Neuronal stem cell (in vitro differentiated cells): ENCODE measurements around the gene TUSC2.

Experiments
- DNase-seq: peaks from one replicate; pipeline ENCODE4 v3.0.0-alpha.2; 2013; ENCODE audit warnings: low spot score
- H2AFZ ChIP-seq: one replicate; pipeline ENCODE4 v1.6.1; 2013; ENCODE audit warnings: mild to moderate bottlenecking, low read length, inconsistent platforms
- H2AK5ac ChIP-seq: 2 replicates; pipeline ENCODE4 v1.6.1; 2013; ENCODE audit warnings: low read depth, mild to moderate bottlenecking, inconsistent platforms, low read length, moderate library complexity, mixed read lengths
- H2BK120ac ChIP-seq: 2 replicates; pipeline ENCODE4 v1.6.1; 2013; ENCODE audit warnings: low read depth, mild to moderate bottlenecking, inconsistent platforms, low read length, moderate library complexity, mixed read lengths
- H2BK12ac ChIP-seq: one replicate; pipeline ENCODE4 v1.6.1; 2013; ENCODE audit warnings: low read length, inconsistent platforms
- H2BK15ac ChIP-seq: 2 replicates; pipeline ENCODE4 v1.6.1; 2013; ENCODE audit warnings: mild to moderate bottlenecking, low read length, inconsistent platforms, mixed read lengths
- H2BK5ac ChIP-seq: one replicate; pipeline ENCODE4 v1.6.1; 2013; ENCODE audit warnings: inconsistent platforms, mild to moderate bottlenecking, low read length, moderate library complexity
- H3K14ac ChIP-seq: one replicate; pipeline ENCODE4 v1.6.1; 2013; ENCODE audit warnings: low read length, inconsistent platforms
- H3K18ac ChIP-seq: 2 replicates; pipeline ENCODE4 v1.6.1; 2013; ENCODE audit warnings: low read length, inconsistent platforms
- H3K23ac ChIP-seq: 2 replicates; pipeline ENCODE4 v1.6.1; 2013; ENCODE audit warnings: low read depth, mild to moderate bottlenecking, mixed read lengths, low read length, inconsistent platforms; ENCODE audit not compliant: poor library complexity
- H3K27ac ChIP-seq: replicated peaks from 3 replicates; pipeline ENCODE4 v1.5.1; 2013; ENCODE audit warnings: low read length, inconsistent platforms
- H3K27me3 ChIP-seq, 3 experiments: 2 replicates each; pipeline ENCODE4 v1.6.1; 2013; ENCODE audit warnings: low read length in 3 of 3, mild to moderate bottlenecking in 2 of 3, inconsistent platforms in 1 of 3, low read depth in 1 of 3, mixed read lengths in 1 of 3, moderate library complexity in 1 of 3; ENCODE audit not compliant: control insufficient read depth in 3 of 3, insufficient read depth in 3 of 3
- H3K36me3 ChIP-seq, 2 donors: replicated peaks in 1 of 2; 2 replicates each; pipeline ENCODE4 v1.6.1; 2013; ENCODE audit warnings: low read length in 2 of 2; ENCODE audit not compliant: control insufficient read depth in 2 of 2, insufficient read depth in 2 of 2
- H3K4ac ChIP-seq: 2 replicates; pipeline ENCODE4 v1.6.1; 2013; ENCODE audit warnings: inconsistent platforms, mild to moderate bottlenecking, low read length, moderate library complexity
- H3K4me1 ChIP-seq, 2 donors: 1 replicate in 1 of 2; 2 replicates in 1 of 2; pipeline ENCODE4 v1.6.1; 2013; ENCODE audit warnings: low read length in 2 of 2, low read depth in 1 of 2; ENCODE audit not compliant: control insufficient read depth in 2 of 2, insufficient read depth in 1 of 2
- H3K4me2 ChIP-seq: one replicate; pipeline ENCODE4 v1.6.1; 2013; ENCODE audit warnings: mild to moderate bottlenecking, low read length, inconsistent platforms; ENCODE audit not compliant: insufficient read depth, poor library complexity, severe bottlenecking
- H3K4me3 ChIP-seq, 2 donors: 2 replicates each; pipeline ENCODE4 v1.5.1; 2013; ENCODE audit warnings: low read length in 2 of 2, mild to moderate bottlenecking in 2 of 2, inconsistent platforms in 1 of 2, moderate library complexity in 1 of 2
- H3K79me1 ChIP-seq: one replicate; pipeline ENCODE4 v1.6.1; 2013; ENCODE audit warnings: low read depth, mild to moderate bottlenecking, inconsistent platforms, low read length, moderate library complexity
- H3K9ac ChIP-seq: one replicate; pipeline ENCODE4 v1.6.1; 2013; ENCODE audit warnings: mild to moderate bottlenecking, low read depth, low read length, inconsistent platforms; ENCODE audit not compliant: poor library complexity
- H3K9me3 ChIP-seq, 2 donors: replicated peaks in 1 of 2; 2 replicates each; pipeline versions ENCODE3 to v1.6.1; 2013; ENCODE audit warnings: low read length in 2 of 2, mild to moderate bottlenecking in 2 of 2, inconsistent platforms in 1 of 2, low read depth in 1 of 2, mixed read lengths in 1 of 2, moderate library complexity in 1 of 2; ENCODE audit not compliant: control insufficient read depth in 2 of 2, insufficient read depth in 1 of 2
- H4K8ac ChIP-seq: one replicate; pipeline ENCODE4 v1.6.1; 2013; ENCODE audit warnings: low read depth, mild to moderate bottlenecking, inconsistent platforms, low read length, moderate library complexity
- H4K91ac ChIP-seq: one replicate; pipeline ENCODE4 v1.6.1; 2013; ENCODE audit warnings: low read length, low read depth, mild to moderate bottlenecking, inconsistent platforms; ENCODE audit not compliant: poor library complexity
- WGBS, 2 donors: extraction: QIAGEN DNeasy Blood & Tissue Kit; methylation state at CpG; one replicate each; pipeline ENCODE4 v1.1.7; 2013; ENCODE audit warnings: missing lambda C conversion rate in 2 of 2, mixed read lengths in 1 of 2; ENCODE audit not compliant: insufficient read length in 2 of 2, insufficient replicate concordance in 1 of 2; ENCODE audit errors: extremely low coverage in 2 of 2; 5-methylcytosine and 5-hydroxymethylcytosine counted together

TUSC2 gene

GRCh38 chr3:50359760-50360110 lies 31.7 kb upstream of the TUSC2 start:
- Histone ChIP-seq H3K4me2 (peak overlapping the region; percentile 82), H3K4ac (no peak overlapping the region), H4K91ac (no peak overlapping the region), H3K27me3 (peaks cover 0 to 25% (median 8%) of the 10 kb centered on the region in 3 experiments), H3K18ac (peak overlapping the region; percentile 5), H3K79me1 (peaks cover 17% of the 10 kb centered on the region), H2BK5ac (no peak overlapping the region), H3K9ac (no peak overlapping the region), H3K4me1 (peaks cover 27 to 35% of the 10 kb centered on the region in 2 donors), H3K36me3 (peaks cover 22 to 35% of the 10 kb centered on the region in 2 donors), H3K27ac (no peak overlapping the region), H2AFZ (peak overlapping the region; percentile 92), H2BK12ac (no peak overlapping the region), H3K23ac (no peak overlapping the region), H4K8ac (no peak overlapping the region), H3K9me3 (no peaks in the 10 kb centered on the region), H2AK5ac (peak overlapping the region; percentile 21), H2BK15ac (no peak overlapping the region), H3K14ac (no peak overlapping the region), H2BK120ac (no peak overlapping the region), H3K4me3 (peak overlapping the region; percentile 33 to 96)
- WGBS, 2 donors: no CpG with 5 or more reads among the region's 8 CpGs
- no peak for DNase-seq

- H2BK120ac ChIP-seq: no peak within 1 kb of the TSS
- H4K8ac ChIP-seq: no peak within 1 kb of the TSS
- peak within 1 kb of the TSS; percentile 96 for H3K4me3 ChIP-seq
- peak within 1 kb of the TSS; percentile 95 for H3K23ac ChIP-seq
- H4K91ac ChIP-seq: no peak within 1 kb of the TSS
- peak within 1 kb of the TSS; percentile 98 for H3K18ac ChIP-seq
- H3K79me1 ChIP-seq: peaks cover 15% of the 10 kb centered on the region
- peak within 1 kb of the TSS; percentile 12 for H3K4ac ChIP-seq
- peak within 1 kb of the TSS; percentile 100 for H3K9ac ChIP-seq
- H3K4me1 ChIP-seq: peaks cover 27 to 29% of the 10 kb centered on the region in 2 donors
- WGBS, 2 donors: no CpG with 5 or more reads among the region's 64 CpGs
- DNase-seq: peak; percentile 96
- H3K27me3 ChIP-seq: peaks cover 0 to 19% (median 2%) of the 10 kb centered on the region in 3 experiments
- no peak within 1 kb of the TSS for H2BK12ac ChIP-seq
- peak within 1 kb of the TSS; percentile 87 for H3K14ac ChIP-seq
- H3K4me2 ChIP-seq: peak within 1 kb of the TSS; percentile 94
- peak within 1 kb of the TSS; percentile 92 for H2AFZ ChIP-seq
- peaks cover 27 to 41% of the 10 kb centered on the region in 2 donors for H3K36me3 ChIP-seq
- no peak within 1 kb of the TSS for H3K27ac ChIP-seq
- peak within 1 kb of the TSS; percentile 40 for H2BK5ac ChIP-seq
- H2AK5ac ChIP-seq: peak within 1 kb of the TSS; percentile 79
- H3K9me3 ChIP-seq: no peaks in the 10 kb centered on the region
- H2BK15ac ChIP-seq: no peak within 1 kb of the TSS
Observed at GRCh38 chr3:50358911-50359759, 31.1 kb upstream of the TUSC2 start, which contains the start of gene TMEM115. Gene TMEM115 (minus strand): TSS chr3:50359521. CDS start chr3:50359063, 458 bp downstream.

GRCh38 chr3:50358355-50358910 lies 30.4 kb upstream of the TUSC2 start:
- Histone ChIP-seq H4K91ac (no peak overlapping the region), H3K4me3 (peak overlapping the region; percentile 96), H2AFZ (no peak overlapping the region), H3K23ac (peak overlapping the region; percentile 95), H3K14ac (peak overlapping the region; percentile 58), H3K27ac (no peak overlapping the region), H3K9ac (peak overlapping the region; percentile 100), H4K8ac (no peak overlapping the region), H3K4ac (no peak overlapping the region), H2BK5ac (peak overlapping the region; percentile 40), H3K9me3 (no peaks in the 10 kb centered on the region), H3K4me1 (peaks cover 27 to 28% of the 10 kb centered on the region in 2 donors), H2BK15ac (no peak overlapping the region), H2BK12ac (no peak overlapping the region), H3K27me3 (peaks cover 0 to 12% (median 0%) of the 10 kb centered on the region in 3 experiments), H3K4me2 (peak overlapping the region; percentile 94), H3K36me3 (peaks cover 33 to 48% of the 10 kb centered on the region in 2 donors), H2AK5ac (peak overlapping the region; percentile 79), H3K79me1 (peaks cover 15% of the 10 kb centered on the region), H3K18ac (no peak overlapping the region), H2BK120ac (no peak overlapping the region)
- WGBS, 2 donors: no CpG with 5 or more reads among the region's 24 CpGs
- DNase-seq: no peak

- Histone ChIP-seq H2AFZ (no peak overlapping the region), H2BK120ac (no peak overlapping the region), H3K27me3 (peaks cover 0 to 6% (median 0%) of the 10 kb centered on the region in 3 experiments), H3K14ac (no peak overlapping the region), H3K23ac (no peak overlapping the region), H4K8ac (peak overlapping the region; percentile 73), H3K9me3 (no peaks in the 10 kb centered on the region), H3K4me3 (peak overlapping the region; percentile 20 to 96), H3K4me2 (peak overlapping the region; percentile 36), H2BK5ac (no peak overlapping the region), H3K4me1 (peaks cover 27 to 28% of the 10 kb centered on the region in 2 donors), H3K27ac (no peak overlapping the region), H3K36me3 (peaks cover 40 to 57% of the 10 kb centered on the region in 2 donors), H3K18ac (no peak overlapping the region), H3K4ac (no peak overlapping the region), H3K79me1 (peaks cover 15% of the 10 kb centered on the region), H2BK12ac (no peak overlapping the region), H3K9ac (peak overlapping the region; percentile 34), H4K91ac (no peak overlapping the region), H2AK5ac (no peak overlapping the region), H2BK15ac (no peak overlapping the region)
- DNase-seq: no peak
- no CpG with 5 or more reads among the region's 1 CpG for whole genome bisulfite sequencing, 2 donors
Observed at GRCh38 chr3:50357481-50357880, 29.5 kb upstream of the TUSC2 start.
